H9 (cell line): ENCODE measurements around the gene TSPAN18. TPM values are rescaled to one million over a fixed set of nuclear protein-coding genes. Genes with fewer than 3 reads are reported as not detected.

Experiments used
- DNase-seq: peaks from one replicate; pipeline ENCODE4 v3.0.0-alpha.2; 2017
- H2AFZ ChIP-seq: one replicate; pipeline ENCODE4 v1.6.1; 2013; ENCODE audit warnings: mild to moderate bottlenecking, low read length, control low read depth, moderate library complexity
- H2AK5ac ChIP-seq: 2 replicates; pipeline ENCODE4 v1.6.1; 2013; ENCODE audit warnings: low read length, control low read depth, mixed read lengths; ENCODE audit not compliant: insufficient read length
- H2BK120ac ChIP-seq: one replicate; pipeline ENCODE4 v1.6.1; 2013; ENCODE audit warnings: low read depth, mild to moderate bottlenecking, low read length, control low read depth, inconsistent platforms; ENCODE audit not compliant: poor library complexity, severe bottlenecking
- H2BK12ac ChIP-seq: 2 replicates; pipeline ENCODE4 v1.6.1; 2013; ENCODE audit warnings: low read length, control low read depth, mixed read lengths, low read depth; ENCODE audit not compliant: insufficient read length
- H2BK15ac ChIP-seq: 2 replicates; pipeline ENCODE4 v1.6.1; 2013; ENCODE audit warnings: low read depth, low read length, control low read depth
- H2BK20ac ChIP-seq: one replicate; pipeline ENCODE4 v1.6.1; 2013; ENCODE audit warnings: low read depth, mild to moderate bottlenecking, low read length, control low read depth, inconsistent platforms; ENCODE audit not compliant: poor library complexity, severe bottlenecking
- H2BK5ac ChIP-seq: 2 replicates; pipeline ENCODE4 v1.6.1; 2013; ENCODE audit warnings: low read length, control low read depth, mixed read lengths; ENCODE audit not compliant: insufficient read length
- H3K14ac ChIP-seq: 2 replicates; pipeline ENCODE4 v1.6.1; 2013; ENCODE audit warnings: low read length, control low read depth; ENCODE audit not compliant: insufficient read depth
- H3K18ac ChIP-seq: 2 replicates; pipeline ENCODE4 v1.6.1; 2013; ENCODE audit warnings: low read depth, mild to moderate bottlenecking, mixed read lengths, low read length, control low read depth; ENCODE audit not compliant: insufficient read length
- H3K23ac ChIP-seq: 2 replicates; pipeline ENCODE4 v1.6.1; 2013; ENCODE audit warnings: low read length, control low read depth, mixed read lengths, low read depth; ENCODE audit not compliant: insufficient read length
- H3K23me2 ChIP-seq: 2 replicates; pipeline ENCODE4 v1.6.1; 2013; ENCODE audit warnings: low read depth, mild to moderate bottlenecking, mixed read lengths, low read length, control low read depth; ENCODE audit not compliant: insufficient read length, poor library complexity, severe bottlenecking
- H3K27ac ChIP-seq: 2 replicates; pipeline ENCODE4 v1.5.1; 2013; ENCODE audit warnings: low read length, control low read depth, mixed read lengths, low read depth; ENCODE audit not compliant: insufficient read length
- H3K27me3 ChIP-seq: 2 replicates; pipeline ENCODE4 v1.6.1; 2013; ENCODE audit warnings: low read length, control low read depth, inconsistent platforms; ENCODE audit not compliant: insufficient read depth
- H3K4ac ChIP-seq: 2 replicates; pipeline ENCODE4 v1.6.1; 2013; ENCODE audit warnings: low read depth, mild to moderate bottlenecking, control low read depth, inconsistent platforms, low read length, moderate library complexity
- H3K4me1 ChIP-seq: 2 replicates; pipeline ENCODE4 v1.6.1; 2013; ENCODE audit warnings: low read length, control low read depth, inconsistent platforms; ENCODE audit not compliant: insufficient read depth
- H3K4me2 ChIP-seq: 2 replicates; pipeline ENCODE4 v1.6.1; 2013; ENCODE audit warnings: low read length, control low read depth, mixed read lengths; ENCODE audit not compliant: insufficient read length, insufficient read depth
- H3K56ac ChIP-seq: 2 replicates; pipeline ENCODE4 v1.6.1; 2013; ENCODE audit warnings: low read depth, mild to moderate bottlenecking, mixed read lengths, low read length, control low read depth; ENCODE audit not compliant: insufficient read length
- H3K79me1 ChIP-seq: 2 replicates; pipeline ENCODE4 v1.6.1; 2013; ENCODE audit warnings: low read depth, mild to moderate bottlenecking, moderate library complexity, low read length, control low read depth, inconsistent platforms; ENCODE audit not compliant: insufficient read depth, poor library complexity, severe bottlenecking
- H3K79me2 ChIP-seq: 2 replicates; pipeline ENCODE4 v1.6.1; 2013; ENCODE audit warnings: low read length, control low read depth, inconsistent platforms; ENCODE audit not compliant: insufficient read depth
- H3K9ac ChIP-seq: 2 replicates; pipeline ENCODE4 v1.6.1; 2013; ENCODE audit warnings: low read length, control low read depth, mixed read lengths; ENCODE audit not compliant: insufficient read length; ENCODE audit errors: extremely low read depth
- H3K9me3 ChIP-seq: one replicate; pipeline ENCODE4 v1.6.1; 2013; ENCODE audit warnings: low read depth, low read length, inconsistent platforms; ENCODE audit not compliant: control insufficient read depth
- H3T11ph ChIP-seq: one replicate; pipeline ENCODE4 v1.6.1; 2013; ENCODE audit warnings: mild to moderate bottlenecking, low read length, control low read depth, inconsistent platforms
- H4K20me1 ChIP-seq: one replicate; pipeline ENCODE4 v1.6.1; 2013; ENCODE audit not compliant: control insufficient read depth, insufficient read length, insufficient read depth
- H4K5ac ChIP-seq: 2 replicates; pipeline ENCODE4 v1.6.1; 2013; ENCODE audit warnings: low read depth, mild to moderate bottlenecking, mixed read lengths, low read length, control low read depth; ENCODE audit not compliant: insufficient read length
- H4K8ac ChIP-seq: replicated peaks from 2 replicates; pipeline ENCODE4 v1.6.1; 2013; ENCODE audit warnings: low read length, control low read depth, mixed read lengths, low read depth; ENCODE audit not compliant: insufficient read length
- H4K91ac ChIP-seq: 2 replicates; pipeline ENCODE4 v1.6.1; 2013; ENCODE audit warnings: low read depth, mild to moderate bottlenecking, moderate library complexity, mixed read lengths, low read length, control low read depth; ENCODE audit not compliant: insufficient read length
- H3K27ac Mint-ChIP-seq, 3 experiments: 2 replicates in 2 of 3; 3 replicates in 1 of 3; pipeline ENCODE4 v1.8.0; 2020 to 2021; ENCODE audit warnings: mixed read lengths in 3 of 3, mild to moderate bottlenecking in 1 of 3, moderate library complexity in 1 of 3
- H3K27me3 Mint-ChIP-seq: 2 replicates; pipeline ENCODE4 v1.8.0; 2021; ENCODE audit warnings: low read depth, mild to moderate bottlenecking, moderate library complexity, mixed read lengths
- H3K36me3 Mint-ChIP-seq, 3 experiments: 2 replicates in 2 of 3; 3 replicates in 1 of 3; pipeline ENCODE4 v1.8.0; 2020 to 2021; ENCODE audit warnings: low read depth in 3 of 3, mixed read lengths in 3 of 3; ENCODE audit not compliant: insufficient read depth in 1 of 3
- H3K4me1 Mint-ChIP-seq, 2 experiments: 2 replicates each; pipeline ENCODE4 v1.8.0; 2020; ENCODE audit warnings: mixed read lengths in 2 of 2
- H3K4me3 Mint-ChIP-seq, 2 experiments: 2 replicates in 1 of 2; 3 replicates in 1 of 2; pipeline ENCODE4 v1.8.0; 2020 to 2021; ENCODE audit warnings: mild to moderate bottlenecking in 2 of 2, mixed read lengths in 2 of 2, moderate library complexity in 1 of 2
- H3K9me3 Mint-ChIP-seq, 2 experiments: 2 replicates in 1 of 2; 3 replicates in 1 of 2; pipeline ENCODE4 v1.8.0; 2020; ENCODE audit warnings: mild to moderate bottlenecking in 2 of 2, mixed read lengths in 2 of 2, moderate library complexity in 1 of 2
- WGBS: extraction: QIAGEN DNeasy Blood & Tissue Kit; methylation state at CpG from one replicate; pipeline ENCODE4 v1.1.7; 2013; ENCODE audit warnings: missing lambda C conversion rate, low lambda C conversion rate, mixed read lengths; ENCODE audit not compliant: insufficient read length; ENCODE audit errors: extremely low coverage; 5-methylcytosine and 5-hydroxymethylcytosine counted together
- total RNA-seq: library from RNA; stranded (reverse); gene quantifications from 2 replicates; pipeline ENCODE4 v1.2.1, GENCODE V29; 2021
- TF ChIP-seq, protein P1 (sequence below): fragments of 200-600 bp; sonication (generic); conservative IDR thresholded peaks from 3 replicates; pipeline ENCODE4 v1.8.0; 2021; ENCODE audit warnings: antibody characterized with exemption, mild to moderate bottlenecking

The TSPAN18 gene
- total RNA-seq, 1 experiment from 2014 or later: 25.3 TPM

GRCh38 chr11:44823006-44823405, 96.2 kb downstream of the TSPAN18 start:
- Histone ChIP-seq H4K20me1 (no peaks in the 10 kb centered on the region), H3K4ac (no peak overlapping the region), H3K9ac (no peak overlapping the region), H2BK12ac (no peak overlapping the region), H2AFZ (no peak overlapping the region), H3K27ac (no peak overlapping the region), H2BK5ac (no peak overlapping the region), H2AK5ac (no peak overlapping the region), H3K14ac (no peak overlapping the region), H2BK120ac (no peak overlapping the region), H2BK15ac (no peak overlapping the region), H3K79me2 (no peaks in the 10 kb centered on the region), H3K4me2 (no peak overlapping the region), H3K18ac (no peak overlapping the region), H3K23me2 (no peaks in the 10 kb centered on the region), H3K27me3 (no peaks in the 10 kb centered on the region), H2BK20ac (no peak overlapping the region), H3K56ac (no peak overlapping the region), H3K79me1 (no peaks in the 10 kb centered on the region), H4K5ac (no peak overlapping the region), H3K23ac (no peak overlapping the region), H4K91ac (no peak overlapping the region), H4K8ac (no peak overlapping the region), H3T11ph (no peak overlapping the region), H3K4me1 (peaks cover 12% of the 10 kb centered on the region; the same call in 1 of the 2 replicates), H3K9me3 (no peaks in the 10 kb centered on the region)
- no peak overlapping the region; a peak in 2 of 7 replicates for H3K27ac Mint-ChIP-seq
- no peak overlapping the region for H3K4me3 Mint-ChIP-seq
- no CpG with 5 or more reads among the region's 9 CpGs for WGBS
- H3K27me3 Mint-ChIP-seq: peaks cover 45% of the 10 kb centered on the region
- peaks cover 5 to 9% of the 10 kb centered on the region in 2 experiments for H3K9me3 Mint-ChIP-seq
- peaks cover 3 to 7% (median 5%) of the 10 kb centered on the region in 3 experiments; a peak in 3 of 7 replicates for H3K36me3 Mint-ChIP-seq
- DNase-seq: peak; percentile 75
- peaks cover 37 to 41% of the 10 kb centered on the region in 2 experiments for H3K4me1 Mint-ChIP-seq
- TF ChIP-seq, protein P1, sequence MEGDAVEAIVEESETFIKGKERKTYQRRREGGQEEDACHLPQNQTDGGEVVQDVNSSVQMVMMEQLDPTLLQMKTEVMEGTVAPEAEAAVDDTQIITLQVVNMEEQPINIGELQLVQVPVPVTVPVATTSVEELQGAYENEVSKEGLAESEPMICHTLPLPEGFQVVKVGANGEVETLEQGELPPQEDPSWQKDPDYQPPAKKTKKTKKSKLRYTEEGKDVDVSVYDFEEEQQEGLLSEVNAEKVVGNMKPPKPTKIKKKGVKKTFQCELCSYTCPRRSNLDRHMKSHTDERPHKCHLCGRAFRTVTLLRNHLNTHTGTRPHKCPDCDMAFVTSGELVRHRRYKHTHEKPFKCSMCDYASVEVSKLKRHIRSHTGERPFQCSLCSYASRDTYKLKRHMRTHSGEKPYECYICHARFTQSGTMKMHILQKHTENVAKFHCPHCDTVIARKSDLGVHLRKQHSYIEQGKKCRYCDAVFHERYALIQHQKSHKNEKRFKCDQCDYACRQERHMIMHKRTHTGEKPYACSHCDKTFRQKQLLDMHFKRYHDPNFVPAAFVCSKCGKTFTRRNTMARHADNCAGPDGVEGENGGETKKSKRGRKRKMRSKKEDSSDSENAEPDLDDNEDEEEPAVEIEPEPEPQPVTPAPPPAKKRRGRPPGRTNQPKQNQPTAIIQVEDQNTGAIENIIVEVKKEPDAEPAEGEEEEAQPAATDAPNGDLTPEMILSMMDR: peak; percentile 60
